Left lung (tissue), 10 donors: ENCODE results near the gene ADSS1. TPM values are rescaled to one million over a fixed set of nuclear protein-coding genes. Genes with fewer than 3 reads are reported as not detected.

Experiments used
- ATAC-seq: fragments of 200-7000 bp; cut with Tn5 transposase; one replicate; pipeline ENCODE4 v1.9.1; 2020; ENCODE audit warnings: moderate library complexity
- DNase-seq, 4 donors: peaks; one replicate each; pipeline ENCODE4 v3.0.0-alpha.2; 2013 to 2020
- H3K27ac ChIP-seq, 2 donors: fragments of 200-600 bp; sonication (generic) in 1 of 2; one replicate each; pipeline versions ENCODE4 v1.5.0 to v1.8.0; 2020 to 2021
- H3K27me3 ChIP-seq, 2 donors: fragments of 200-600 bp; sonication (generic) in 1 of 2; one replicate each; pipeline versions ENCODE4 v1.5.0 to v1.8.0; 2020 to 2021
- H3K36me3 ChIP-seq, 2 donors: fragments of 200-600 bp; sonication (generic) in 1 of 2; one replicate each; pipeline versions ENCODE4 v1.5.0 to v1.8.0; 2020 to 2021
- H3K4me1 ChIP-seq, 2 donors: fragments of 200-600 bp; one replicate each; pipeline ENCODE4 v1.8.0; 2021
- H3K4me3 ChIP-seq, 2 donors: fragments of 200-600 bp; sonication (generic) in 1 of 2; one replicate each; pipeline versions ENCODE4 v1.5.0 to v1.8.0; 2020 to 2021; ENCODE audit warnings: mild to moderate bottlenecking in 1 of 2
- H3K9me3 ChIP-seq, 2 donors: fragments of 200-600 bp; sonication (generic) in 1 of 2; one replicate each; pipeline versions ENCODE4 v1.5.0 to v1.8.0; 2020 to 2021
- CTCF ChIP-seq, 2 donors: fragments of 200-600 bp; sonication (generic) in 1 of 2; IDR thresholded peaks; one replicate each; pipeline versions ENCODE4 v1.5.0 to v1.8.0; 2021; ENCODE audit warnings: antibody characterized with exemption in 2 of 2
- intact Hi-C, 2 donors: fragments of 100-400 bp; cut with DNase I; formaldehyde crosslinking; loops; one replicate each; pipeline versions ENCODE4 v1.11.2 to v1.14.2; 2022
- polyA plus RNA-seq, 6 donors: library from polyadenylated mRNA; unstranded; fragments of 120-200 nt; gene quantifications; one replicate each; pipeline ENCODE4 v1.2.1, GENCODE V29; 2013; ENCODE audit not compliant: insufficient read length in 6 of 6
- total RNA-seq, 2 donors: library from RNA; stranded (reverse); fragmentation: NEBNext Ultra II Directional; extraction: Animal tissue kit (Norgen Biotek cat#: 25700); gene quantifications; one replicate each; pipeline ENCODE4 v1.2.1, GENCODE V29; 2021
- donor health status: DM: no; HTN: yes; CAD: no.
- donor health status: DM: no; HTN: no; CAD: no.

ADSS1 gene
- total and polyA plus RNA-seq, 8 donors: 5.2 to 16.6 (median 11.2) TPM

GRCh38 chr14:104766863-104767633, 43.0 kb downstream of the ADSS1 start:
- Histone ChIP-seq H3K4me3 (no peak overlapping the region), H3K36me3 (peaks cover 0 to 37% of the 10 kb centered on the region in 2 donors), H3K27me3 (no peaks in the 10 kb centered on the region), H3K4me1 (peaks cover 9 to 10% of the 10 kb centered on the region in 2 donors), H3K27ac (peak overlapping the region; percentile 5 to 6), H3K9me3 (peaks cover 0 to 5% of the 10 kb centered on the region in 2 donors)
- DNase-seq (peak in 1 of 4 donors; percentile 75), ATAC-seq (no peak)
- intact Hi-C loops: loop anchor here in 1 of 2 donors (2.0 kb wide), 1 partner anchor 60 kb away; no protein-coding TSS in a partner anchor
- no peak for TF ChIP-seq CTCF (IDR thresholded peaks at IDR 0.05)

- TF ChIP-seq CTCF (IDR thresholded peaks at IDR 0.05): no peak
- intact Hi-C loops: loop anchor here in 1 of 2 donors (2.0 kb wide), 1 partner anchor 59 kb away; no protein-coding TSS in a partner anchor
- ATAC-seq (no peak), DNase-seq (no peak)
- Histone ChIP-seq H3K4me3 (no peak overlapping the region), H3K27me3 (no peaks in the 10 kb centered on the region), H3K4me1 (peaks cover 9 to 10% of the 10 kb centered on the region in 2 donors), H3K9me3 (peaks cover 0 to 5% of the 10 kb centered on the region in 2 donors), H3K36me3 (peaks cover 0 to 41% of the 10 kb centered on the region in 2 donors), H3K27ac (peak overlapping the region; percentile 5 to 6)
Measured at GRCh38 chr14:104767634-104767918, 43.5 kb downstream of the ADSS1 start.

GRCh38 chr14:104768437-104769323, 44.7 kb downstream of the ADSS1 start:
- DNase-seq: peak; percentile 78 to 98 (median 90)
- ATAC-seq: peak; percentile 94
- no peak overlapping the region for H3K4me3 ChIP-seq
- H3K27ac ChIP-seq: no peak overlapping the region
- H3K36me3 ChIP-seq: peaks cover 0 to 45% of the 10 kb centered on the region in 2 donors
- intact Hi-C loops: no loop called here
- peaks cover 9 to 10% of the 10 kb centered on the region in 2 donors for H3K4me1 ChIP-seq
- H3K27me3 ChIP-seq: no peaks in the 10 kb centered on the region
- peaks cover 0 to 5% of the 10 kb centered on the region in 2 donors for H3K9me3 ChIP-seq
- TF ChIP-seq CTCF (IDR thresholded peaks at IDR 0.05): peak; percentile 93 to 99

DNA sequence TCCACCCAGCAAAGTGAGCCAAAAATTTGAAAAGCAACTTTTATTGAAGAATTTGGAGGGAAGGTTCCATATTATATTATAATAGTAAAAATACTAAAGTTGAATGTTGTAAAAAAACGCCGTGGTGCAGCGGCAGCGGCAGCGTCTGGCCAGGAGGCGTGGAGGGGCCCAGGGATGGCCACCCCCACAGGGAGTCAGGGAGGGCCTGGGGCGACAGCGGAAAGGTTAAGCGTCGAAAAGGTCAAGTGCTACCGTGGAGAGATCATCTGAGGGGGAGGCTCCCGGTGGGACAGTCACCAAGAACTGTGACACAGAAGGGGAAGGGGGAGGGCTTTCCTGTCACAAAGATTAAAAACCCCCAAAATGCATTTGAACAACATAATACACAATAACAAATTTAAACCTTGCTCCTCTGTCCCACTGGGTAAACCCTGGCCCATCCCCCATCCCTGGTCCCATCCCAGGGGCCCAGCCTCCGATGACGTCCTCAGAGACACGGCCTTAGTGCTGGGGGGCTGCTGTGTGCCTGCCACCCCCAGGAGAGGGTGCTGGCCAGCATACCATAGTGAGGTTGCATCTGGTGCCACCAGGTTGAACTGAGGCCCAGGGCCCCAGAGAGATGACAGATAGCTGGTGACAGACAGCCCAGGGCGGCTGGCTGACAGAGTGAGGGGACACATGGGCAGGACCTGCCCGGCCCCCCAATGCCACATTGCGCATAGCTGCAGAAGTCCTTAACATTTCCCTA, 45.5 kb downstream of the ADSS1 start:
- intact Hi-C loops: no loop called here
- Histone ChIP-seq H3K4me1 (peaks cover 9 to 10% of the 10 kb centered on the region in 2 donors), H3K9me3 (peaks cover 0 to 5% of the 10 kb centered on the region in 2 donors), H3K36me3 (peaks cover 0 to 51% of the 10 kb centered on the region in 2 donors), H3K27me3 (no peaks in the 10 kb centered on the region), H3K27ac (no peak overlapping the region), H3K4me3 (no peak overlapping the region)
- no peak for TF ChIP-seq CTCF (IDR thresholded peaks at IDR 0.05)
- ATAC-seq: no peak
- DNase-seq: peak in 1 of 4 donors; percentile 62
